Inflammatory macrophage treated with lipopolysaccharide for 1 hour (primary cell): ENCODE measurements around the gene OR10AD1.
"Not testable (repeated sequence)": the region's sequence is repeated elsewhere in the genome, so short reads cannot be mapped to it uniquely, and the experiment has no call there.

ENCODE experiments used
- DNase-seq, 2 donors: peaks; one replicate each; pipeline ENCODE4 v3.0.0-alpha.2; 2020 to 2022

OR10AD1 gene

DNA sequence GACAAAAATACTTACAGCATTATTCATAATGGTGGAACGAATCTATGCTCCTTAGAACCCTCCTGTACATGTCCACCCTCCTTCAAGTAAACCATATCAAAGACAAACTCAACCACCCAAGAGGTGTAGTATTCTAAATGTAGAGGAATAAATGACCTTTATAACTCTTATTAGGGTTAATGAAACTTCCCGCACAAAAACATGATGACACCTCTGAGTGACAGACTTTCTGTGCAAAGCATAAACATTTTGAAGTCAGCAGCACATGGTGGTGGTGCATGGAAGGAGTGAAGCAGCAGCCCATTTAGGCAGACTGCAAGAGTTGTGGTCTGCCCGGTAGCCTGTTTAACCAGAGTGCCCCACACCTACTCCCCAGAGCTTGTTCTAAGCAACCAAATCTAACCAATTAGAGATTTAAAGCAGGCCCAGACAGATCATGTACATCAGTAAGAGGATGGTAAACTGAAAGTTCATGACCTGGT is 45.2 kb downstream of the OR10AD1 start:
- no peak for DNase-seq

DNA sequence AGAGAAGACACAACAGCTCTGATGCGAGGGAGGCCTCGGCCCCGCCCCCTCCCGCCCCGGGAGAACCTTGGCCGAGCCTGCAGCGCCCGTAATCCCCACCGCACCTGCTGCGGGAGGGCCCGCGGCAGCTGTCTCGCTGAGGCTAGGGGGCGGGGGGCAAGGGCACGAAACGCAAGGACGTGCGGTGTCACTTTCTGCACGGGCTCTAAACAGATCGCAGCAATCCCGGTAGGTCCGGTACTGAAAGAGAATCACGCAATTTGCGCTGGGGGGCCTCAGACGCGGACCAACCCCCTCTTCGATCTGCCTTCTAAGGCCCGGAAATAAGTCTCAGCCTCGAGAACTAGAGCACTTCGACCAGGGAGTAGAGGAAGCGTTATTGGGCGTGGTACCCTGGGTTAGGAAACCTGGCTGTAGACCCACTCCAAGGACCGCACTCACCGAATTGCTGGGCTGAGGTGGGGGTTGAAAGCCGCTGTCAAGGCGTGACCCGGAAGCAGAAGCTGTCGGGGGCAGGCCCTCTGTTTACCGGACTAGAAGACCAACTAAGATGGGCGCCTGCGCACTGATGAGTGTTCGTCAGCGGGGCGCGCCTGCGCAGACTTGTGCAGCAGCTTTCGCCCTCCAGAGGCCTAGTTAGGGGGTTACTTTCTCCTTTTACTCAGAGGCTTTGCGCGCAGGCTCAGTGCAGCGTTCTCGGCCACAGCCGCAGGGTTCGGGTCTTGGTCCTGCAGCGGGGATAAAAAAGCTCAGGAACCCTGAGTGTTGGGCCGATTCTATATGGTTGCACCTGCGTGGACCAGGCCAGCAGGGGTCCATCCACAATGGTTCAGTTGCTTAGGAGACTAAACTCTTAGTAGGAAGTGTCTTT is 45.8 kb downstream of the OR10AD1 start, which contains the start of gene ASB8:
Gene ASB8 (minus strand): TSS at position 498 of the 871 bp plus-strand sequence. CDS start 4,019 bp downstream, outside the sequence.
- DNase-seq = peak; percentile 98 to 99

DNA sequence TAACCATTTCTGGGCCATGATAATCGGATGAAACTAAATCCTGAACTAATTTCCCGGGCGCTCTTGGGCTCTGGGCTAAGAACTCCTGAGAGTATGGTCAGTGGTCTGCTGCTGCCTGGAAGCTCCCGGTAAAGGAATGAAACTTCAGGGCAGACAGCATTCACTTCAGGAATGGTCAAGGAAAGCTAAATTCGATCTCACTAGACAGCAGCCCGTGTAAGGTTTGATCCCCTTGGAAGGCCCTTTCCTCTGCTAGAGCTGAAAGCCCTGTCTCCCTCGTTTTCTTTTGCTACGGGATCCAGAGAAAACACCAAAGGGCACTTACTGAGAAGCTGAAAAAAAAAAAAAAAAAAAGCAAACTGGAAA is 46.5 kb downstream of the OR10AD1 start:
- no peak for DNase-seq

DNA sequence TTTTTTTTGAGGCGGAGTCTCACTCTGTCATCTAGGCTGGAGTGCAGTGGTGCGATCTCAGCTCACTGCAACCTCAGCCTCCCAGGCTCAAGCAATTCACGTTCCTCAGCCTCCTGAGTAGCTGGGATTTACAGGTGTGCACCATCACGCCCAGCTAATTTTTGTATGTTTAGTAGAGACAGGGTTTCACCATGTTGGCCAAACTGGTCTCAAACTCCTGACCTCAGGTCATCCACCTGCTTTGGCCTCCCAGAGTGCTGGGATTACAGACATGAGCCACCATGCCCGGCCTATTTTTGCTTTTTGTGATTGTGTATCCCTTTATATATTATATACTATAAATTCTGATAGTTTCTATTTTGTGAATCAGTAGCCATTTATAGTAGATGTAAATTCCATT is 47.3 kb downstream of the OR10AD1 start:
- DNase-seq = not testable (repeated sequence)
